M059J (cell line): ENCODE data around the gene NKAIN1. TPM values are rescaled to one million over a fixed set of nuclear protein-coding genes. Genes with fewer than 3 reads are reported as not detected.
"Not testable (repeated sequence)": the region's sequence is repeated elsewhere in the genome, so short reads cannot be mapped to it uniquely, and the experiment has no call there.

ENCODE experiments used
- DNase-seq: peaks from one replicate; pipeline ENCODE4 v3.0.0-alpha.2; 2012; ENCODE audit warnings: low read depth
- total RNA-seq: library from RNA; depleted of rRNA; stranded (reverse); fragments of >200 nt; shearing (Covaris generic); gene quantifications from 2 replicates; pipeline ENCODE4 v1.2.3, GENCODE V29; 2014

The NKAIN1 gene
- total RNA-seq, 1 experiment from 2014 or later, result 0.12 TPM

- peak; percentile 32 for DNase-seq
Measured at GRCh38 chr1:31198150-31198549, 41.5 kb downstream of the NKAIN1 start.

- peak; percentile 80 for DNase-seq
Measured at GRCh38 chr1:31196685-31197084, 43.0 kb downstream of the NKAIN1 start.

GRCh38 chr1:31195267-31195666, 44.4 kb downstream of the NKAIN1 start:
- not testable (repeated sequence) for DNase-seq

GRCh38 chr1:31193729-31194128, 46.0 kb downstream of the NKAIN1 start:
- no peak for DNase-seq

- DNase-seq, result no peak
Measured at GRCh38 chr1:31191281-31191680, 48.4 kb downstream of the NKAIN1 start.

GRCh38 chr1:31189696-31190674, 49.7 kb downstream of the NKAIN1 start:
- DNase-seq, result no peak

- peak; percentile 41 for DNase-seq
Measured at GRCh38 chr1:31183927-31184554, 55.6 kb downstream of the NKAIN1 start.

- no peak for DNase-seq
Measured at GRCh38 chr1:31183126-31183525, 56.6 kb downstream of the NKAIN1 start.

- DNase-seq, result peak; percentile 94
Measured at GRCh38 chr1:31182352-31182751, 57.3 kb downstream of the NKAIN1 start.

- DNase-seq, result peak; percentile 17
Measured at GRCh38 chr1:31181515-31182343, 58.0 kb downstream of the NKAIN1 start.

GRCh38 chr1:31180338-31180737, 59.3 kb downstream of the NKAIN1 start:
- DNase-seq, result peak; percentile 18

- DNase-seq, result not testable (repeated sequence)
Measured at GRCh38 chr1:31176291-31176690, 63.4 kb downstream of the NKAIN1 start.

GRCh38 chr1:31170486-31170735, 69.3 kb downstream of the NKAIN1 start:
- no peak for DNase-seq

- DNase-seq, result no peak
Measured at GRCh38 chr1:31166462-31166861, 73.2 kb downstream of the NKAIN1 start.

- DNase-seq, result no peak
Measured at GRCh38 chr1:31164291-31164690, 75.4 kb downstream of the NKAIN1 start.

GRCh38 chr1:31163866-31164265, 75.8 kb downstream of the NKAIN1 start:
- no peak for DNase-seq

- DNase-seq, result no peak
Measured at GRCh38 chr1:31161571-31161970, 78.1 kb downstream of the NKAIN1 start.

- DNase-seq, result no peak
Measured at GRCh38 chr1:31159869-31160611, 79.6 kb downstream of the NKAIN1 start.

GRCh38 chr1:31159323-31159722, 80.4 kb downstream of the NKAIN1 start:
- no peak for DNase-seq

GRCh38 chr1:31155216-31155806, 84.4 kb downstream of the NKAIN1 start:
- peak; percentile 72 for DNase-seq

- DNase-seq, result peak; percentile 79
Measured at GRCh38 chr1:31154632-31155215, 85.0 kb downstream of the NKAIN1 start.
